Neural progenitor cell (in vitro differentiated cells): ENCODE measurements around the gene LIMK1.

ENCODE experiments used
- EZH2 ChIP-seq: fragments of 200-600 bp; sonication (generic); IDR thresholded peaks from 2 replicates; pipeline ENCODE4 v1.6.1; 2017; ENCODE audit warnings: antibody characterized with exemption, mild to moderate bottlenecking, moderate library complexity
- EZH2phosphoT487 ChIP-seq: fragments of 200-600 bp; sonication (generic); IDR thresholded peaks from 2 replicates; pipeline ENCODE4 v1.6.1; 2017; ENCODE audit warnings: antibody characterized with exemption
- TF ChIP-seq, protein P1 (sequence below): fragments of 200-600 bp; sonication (generic); IDR thresholded peaks from 2 replicates; pipeline ENCODE4 v1.5.1; 2017; ENCODE audit warnings: antibody characterized with exemption, mild to moderate bottlenecking

GRCh38 chr7:74074770-74075169, 8.8 kb upstream of the LIMK1 start:
- TF ChIP-seq EZH2 (no peak), EZH2phosphoT487 (no peak)
- TF ChIP-seq, protein P1, sequence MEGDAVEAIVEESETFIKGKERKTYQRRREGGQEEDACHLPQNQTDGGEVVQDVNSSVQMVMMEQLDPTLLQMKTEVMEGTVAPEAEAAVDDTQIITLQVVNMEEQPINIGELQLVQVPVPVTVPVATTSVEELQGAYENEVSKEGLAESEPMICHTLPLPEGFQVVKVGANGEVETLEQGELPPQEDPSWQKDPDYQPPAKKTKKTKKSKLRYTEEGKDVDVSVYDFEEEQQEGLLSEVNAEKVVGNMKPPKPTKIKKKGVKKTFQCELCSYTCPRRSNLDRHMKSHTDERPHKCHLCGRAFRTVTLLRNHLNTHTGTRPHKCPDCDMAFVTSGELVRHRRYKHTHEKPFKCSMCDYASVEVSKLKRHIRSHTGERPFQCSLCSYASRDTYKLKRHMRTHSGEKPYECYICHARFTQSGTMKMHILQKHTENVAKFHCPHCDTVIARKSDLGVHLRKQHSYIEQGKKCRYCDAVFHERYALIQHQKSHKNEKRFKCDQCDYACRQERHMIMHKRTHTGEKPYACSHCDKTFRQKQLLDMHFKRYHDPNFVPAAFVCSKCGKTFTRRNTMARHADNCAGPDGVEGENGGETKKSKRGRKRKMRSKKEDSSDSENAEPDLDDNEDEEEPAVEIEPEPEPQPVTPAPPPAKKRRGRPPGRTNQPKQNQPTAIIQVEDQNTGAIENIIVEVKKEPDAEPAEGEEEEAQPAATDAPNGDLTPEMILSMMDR, result no peak
